PC-3 (cell line): ENCODE measurements around the gene TMEM219.

Experiments used
- EZH2 ChIP-seq: fragments of 300-600 bp; sonication (generic); IDR thresholded peaks from one replicate; pipeline ENCODE4 v1.6.1; 2017; ENCODE audit warnings: antibody characterized with exemption, mild to moderate bottlenecking, low read length; ENCODE audit not compliant: unreplicated experiment
- TF ChIP-seq, protein P1 (sequence below): fragments of 300-600 bp; sonication (generic); conservative IDR thresholded peaks from 2 replicates; pipeline ENCODE4 v1.5.1; 2017; ENCODE audit warnings: antibody characterized with exemption, low read depth, mild to moderate bottlenecking, low read length

DNA sequence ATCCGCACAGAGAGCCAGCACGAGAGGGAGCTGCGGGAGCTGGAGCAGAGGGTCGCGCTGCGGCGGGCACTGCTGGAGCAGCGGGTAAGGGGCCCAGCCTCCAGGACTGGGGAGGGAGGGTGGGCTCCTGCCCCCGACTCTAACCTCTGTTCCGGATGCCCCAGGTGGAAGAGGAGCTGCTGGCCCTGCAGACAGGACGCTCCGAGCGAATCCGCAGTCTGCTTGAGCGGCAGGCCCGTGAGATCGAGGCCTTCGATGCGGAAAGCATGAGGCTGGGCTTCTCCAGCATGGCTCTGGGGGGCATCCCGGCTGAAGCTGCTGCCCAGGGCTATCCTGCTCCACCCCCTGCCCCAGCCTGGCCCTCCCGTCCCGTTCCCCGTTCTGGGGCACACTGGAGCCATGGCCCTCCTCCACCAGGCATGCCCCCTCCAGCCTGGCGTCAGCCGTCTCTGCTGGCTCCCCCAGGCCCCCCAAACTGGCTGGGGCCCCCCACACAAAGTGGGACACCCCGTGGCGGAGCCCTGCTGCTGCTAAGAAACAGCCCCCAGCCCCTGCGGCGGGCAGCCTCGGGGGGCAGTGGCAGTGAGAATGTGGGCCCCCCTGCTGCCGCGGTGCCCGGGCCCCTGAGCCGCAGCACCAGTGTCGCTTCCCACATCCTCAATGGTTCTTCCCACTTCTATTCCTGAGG lies 29.1 kb downstream of the TMEM219 start:
- TF ChIP-seq, protein P1, sequence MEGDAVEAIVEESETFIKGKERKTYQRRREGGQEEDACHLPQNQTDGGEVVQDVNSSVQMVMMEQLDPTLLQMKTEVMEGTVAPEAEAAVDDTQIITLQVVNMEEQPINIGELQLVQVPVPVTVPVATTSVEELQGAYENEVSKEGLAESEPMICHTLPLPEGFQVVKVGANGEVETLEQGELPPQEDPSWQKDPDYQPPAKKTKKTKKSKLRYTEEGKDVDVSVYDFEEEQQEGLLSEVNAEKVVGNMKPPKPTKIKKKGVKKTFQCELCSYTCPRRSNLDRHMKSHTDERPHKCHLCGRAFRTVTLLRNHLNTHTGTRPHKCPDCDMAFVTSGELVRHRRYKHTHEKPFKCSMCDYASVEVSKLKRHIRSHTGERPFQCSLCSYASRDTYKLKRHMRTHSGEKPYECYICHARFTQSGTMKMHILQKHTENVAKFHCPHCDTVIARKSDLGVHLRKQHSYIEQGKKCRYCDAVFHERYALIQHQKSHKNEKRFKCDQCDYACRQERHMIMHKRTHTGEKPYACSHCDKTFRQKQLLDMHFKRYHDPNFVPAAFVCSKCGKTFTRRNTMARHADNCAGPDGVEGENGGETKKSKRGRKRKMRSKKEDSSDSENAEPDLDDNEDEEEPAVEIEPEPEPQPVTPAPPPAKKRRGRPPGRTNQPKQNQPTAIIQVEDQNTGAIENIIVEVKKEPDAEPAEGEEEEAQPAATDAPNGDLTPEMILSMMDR = no peak
- TF ChIP-seq EZH2 = no peak
